Iris pigment epithelial cell (primary cell): ENCODE results near the gene GJB4.
"Not testable (repeated sequence)": the region's sequence is repeated elsewhere in the genome, so short reads cannot be mapped to it uniquely, and the experiment has no call there.

Source experiments
- DNase-seq: peaks from one replicate; pipeline ENCODE4 v3.0.0-alpha.2; 2011; ENCODE audit warnings: low read depth

GJB4 gene

GRCh38 chr1:34746785-34747637, 12.5 kb upstream of the GJB4 start:
- no peak for DNase-seq

GRCh38 chr1:34747638-34747941, 11.9 kb upstream of the GJB4 start:
- no peak for DNase-seq

GRCh38 chr1:34749992-34750391, 9.5 kb upstream of the GJB4 start:
- no peak for DNase-seq

GRCh38 chr1:34750610-34751009, 8.9 kb upstream of the GJB4 start:
- no peak for DNase-seq

GRCh38 chr1:34753163-34753562, 6.4 kb upstream of the GJB4 start:
- DNase-seq: no peak

- DNase-seq: no peak
Observed at GRCh38 chr1:34754964-34755637, 4.4 kb upstream of the GJB4 start, which contains the start of gene GJB5. Gene GJB5 (plus strand): TSS chr1:34755047. CDS start chr1:34757331, 2,284 bp downstream.

DNA sequence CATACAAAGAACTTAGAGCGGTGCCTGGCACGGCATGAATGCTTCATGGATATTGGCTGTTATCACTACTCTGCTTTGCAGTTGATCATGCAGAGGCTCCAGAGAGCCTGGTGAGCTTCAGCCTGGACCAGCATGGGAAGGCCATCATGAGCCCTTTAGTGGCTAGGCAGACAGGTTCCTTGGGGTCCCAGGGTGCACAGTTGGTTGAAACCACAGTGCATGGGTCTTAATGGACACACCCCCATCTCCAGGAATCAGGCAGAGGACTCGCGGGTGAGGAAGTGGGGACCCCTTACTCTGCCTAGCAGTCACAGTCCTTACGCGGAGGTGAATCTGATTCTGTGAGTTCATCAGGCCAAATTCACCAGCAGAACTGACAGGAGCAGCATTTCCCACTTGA, 3.6 kb upstream of the GJB4 start:
- DNase-seq: no peak

DNA sequence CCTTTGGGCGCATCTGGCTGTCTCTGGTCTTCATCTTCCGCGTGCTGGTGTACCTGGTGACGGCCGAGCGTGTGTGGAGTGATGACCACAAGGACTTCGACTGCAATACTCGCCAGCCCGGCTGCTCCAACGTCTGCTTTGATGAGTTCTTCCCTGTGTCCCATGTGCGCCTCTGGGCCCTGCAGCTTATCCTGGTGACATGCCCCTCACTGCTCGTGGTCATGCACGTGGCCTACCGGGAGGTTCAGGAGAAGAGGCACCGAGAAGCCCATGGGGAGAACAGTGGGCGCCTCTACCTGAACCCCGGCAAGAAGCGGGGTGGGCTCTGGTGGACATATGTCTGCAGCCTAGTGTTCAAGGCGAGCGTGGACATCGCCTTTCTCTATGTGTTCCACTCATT, 2.2 kb upstream of the GJB4 start:
- DNase-seq: no peak

- no peak for DNase-seq
Observed at GRCh38 chr1:34758751-34759150, 789 bp upstream of the GJB4 start.

GRCh38 chr1:34761176-34761761, 1.7 kb downstream of the GJB4 start:
- DNase-seq: no peak

DNA sequence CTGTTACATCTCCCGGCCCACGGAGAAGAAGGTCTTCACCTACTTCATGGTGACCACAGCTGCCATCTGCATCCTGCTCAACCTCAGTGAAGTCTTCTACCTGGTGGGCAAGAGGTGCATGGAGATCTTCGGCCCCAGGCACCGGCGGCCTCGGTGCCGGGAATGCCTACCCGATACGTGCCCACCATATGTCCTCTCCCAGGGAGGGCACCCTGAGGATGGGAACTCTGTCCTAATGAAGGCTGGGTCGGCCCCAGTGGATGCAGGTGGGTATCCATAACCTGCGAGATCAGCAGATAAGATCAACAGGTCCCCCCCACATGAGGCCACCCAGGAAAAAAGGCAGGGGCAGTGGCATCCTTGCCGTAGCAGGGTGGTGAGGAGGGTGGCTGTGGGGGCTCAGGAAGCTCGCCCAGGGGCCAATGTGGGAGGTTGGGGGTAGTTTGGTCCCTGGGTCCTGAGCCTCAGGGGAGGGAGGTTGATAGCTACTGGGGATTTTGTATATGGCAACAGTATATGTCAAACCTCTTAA, 2.3 kb downstream of the GJB4 start:
- DNase-seq: no peak

DNA sequence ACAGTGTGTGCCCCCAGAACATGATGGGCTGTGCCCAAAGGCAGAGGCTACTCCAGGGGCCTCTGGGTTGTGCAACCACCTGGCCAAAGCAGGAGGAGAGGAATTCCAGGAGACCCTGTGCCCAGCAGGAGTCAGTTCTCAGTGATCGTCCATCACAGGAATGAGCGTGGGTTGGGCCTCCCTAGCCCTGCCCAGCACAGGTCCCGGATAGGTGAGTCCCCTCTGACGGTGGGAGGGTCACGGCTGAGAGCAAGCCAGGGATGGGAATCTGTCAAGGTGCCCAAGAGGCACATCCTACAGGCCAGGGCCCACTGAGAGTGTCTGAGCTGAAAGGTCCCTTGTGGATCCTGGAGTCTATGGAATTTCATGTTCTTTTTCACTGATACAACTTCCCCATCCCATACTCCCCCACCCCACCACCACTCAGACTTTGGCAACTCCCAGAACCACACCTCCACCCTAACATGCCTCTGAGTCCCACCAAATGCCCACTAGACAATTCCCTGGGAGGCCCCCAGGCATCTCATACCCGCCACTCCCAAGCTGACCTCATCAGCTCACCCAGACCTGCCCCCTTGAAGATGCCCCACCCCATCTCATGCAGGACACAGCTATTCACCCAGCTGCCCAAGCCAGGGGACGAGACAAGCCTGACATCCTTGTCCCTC, 3.1 kb downstream of the GJB4 start:
- DNase-seq: no peak

GRCh38 chr1:34763142-34763781, 3.7 kb downstream of the GJB4 start:
- peak; percentile 34 for DNase-seq

DNA sequence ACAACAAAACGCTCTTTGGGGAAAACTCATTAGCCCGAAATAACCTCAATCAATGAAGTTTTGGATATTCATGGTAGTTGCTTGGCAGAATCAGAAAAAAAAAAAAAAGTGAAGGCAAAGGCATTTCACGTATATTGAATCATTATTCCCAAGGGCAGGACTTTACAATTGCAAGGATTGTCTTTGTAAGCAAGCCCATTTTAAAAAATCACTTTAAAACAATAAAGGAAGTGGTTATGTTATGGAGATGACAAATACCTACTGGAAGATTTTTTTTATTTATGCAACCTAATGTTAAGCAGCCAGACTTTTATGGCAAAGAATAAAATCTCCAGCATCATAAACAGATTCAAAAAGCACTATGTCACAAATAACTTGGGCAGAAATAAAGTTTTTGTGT, 9.3 kb downstream of the GJB4 start:
- DNase-seq: no peak

DNA sequence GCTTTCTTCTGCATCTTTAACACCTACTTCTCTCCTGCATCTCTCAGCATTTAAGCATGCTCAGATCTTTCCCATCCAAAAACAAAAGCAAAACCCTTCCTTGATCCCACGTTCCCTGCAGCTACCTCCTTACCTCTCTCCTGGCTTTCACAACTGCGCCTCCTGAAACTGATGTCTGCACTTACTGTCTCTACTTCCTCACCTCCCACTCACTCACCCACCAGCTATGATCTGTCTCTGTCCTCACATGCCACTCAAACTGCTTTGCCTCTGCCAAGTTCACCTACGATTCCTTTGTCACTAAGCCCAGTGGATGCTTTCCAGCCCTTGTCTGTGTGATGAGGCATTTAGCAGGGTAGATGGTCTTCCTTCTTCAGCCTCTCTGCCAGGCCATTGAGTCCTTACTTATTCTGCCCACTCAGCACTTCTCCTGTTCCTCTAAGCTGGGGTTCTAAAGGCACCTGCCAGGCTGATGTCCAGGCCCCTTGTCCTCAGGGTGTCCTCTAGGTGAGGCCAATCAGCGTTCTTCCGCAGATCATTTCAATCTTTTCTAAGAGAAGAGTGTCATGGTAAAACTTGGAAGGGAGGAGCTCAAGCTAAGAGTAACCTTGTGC, 11.5 kb downstream of the GJB4 start:
- DNase-seq: no peak

GRCh38 chr1:34771573-34772371, 12.2 kb downstream of the GJB4 start:
- no peak for DNase-seq

- DNase-seq: not testable (repeated sequence)
Observed at GRCh38 chr1:34773114-34773513, 13.6 kb downstream of the GJB4 start.

GRCh38 chr1:34774957-34775356, 15.4 kb downstream of the GJB4 start:
- DNase-seq: no peak

- DNase-seq: no peak
Observed at GRCh38 chr1:34776911-34777310, 17.4 kb downstream of the GJB4 start.

DNA sequence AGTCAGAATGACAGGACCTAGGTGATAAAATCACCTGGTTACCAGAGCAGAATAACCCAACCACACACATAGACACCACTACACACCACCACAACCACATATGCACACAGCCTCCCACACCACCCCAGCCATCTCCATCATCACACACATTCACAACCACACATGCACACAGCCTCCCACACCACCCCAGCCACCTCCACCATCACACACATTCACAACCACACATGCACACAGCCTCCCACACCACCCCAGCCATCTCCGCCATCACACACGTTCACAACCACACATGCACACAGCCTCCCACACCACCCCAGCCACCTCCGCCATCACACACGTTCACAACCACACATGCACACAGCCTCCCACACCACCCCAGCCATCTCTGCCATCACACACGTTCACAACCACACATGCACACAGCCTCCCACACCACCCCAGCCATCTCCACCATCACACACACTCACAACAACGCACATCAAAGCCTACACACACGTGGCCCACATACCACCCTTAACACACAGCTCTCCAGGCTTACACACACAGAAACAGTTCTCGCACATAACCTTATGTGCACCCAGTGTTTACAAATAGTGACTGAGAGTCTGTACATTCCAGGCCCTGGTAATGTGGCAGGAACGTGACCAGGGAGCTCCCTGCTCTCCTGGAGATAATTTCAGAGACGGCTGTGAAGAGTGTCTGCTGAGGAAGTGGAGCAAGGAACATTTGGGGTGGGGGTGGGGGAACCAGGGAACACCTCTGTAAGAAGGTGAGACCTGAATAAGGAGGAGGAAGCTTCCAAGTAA, 18.2 kb downstream of the GJB4 start:
- no peak for DNase-seq
